DMS153 (cell line): ENCODE measurements around the gene DGUOK.

Experiments
- DNase-seq: peaks from one replicate; lab custom pipeline; 2025; lab: John Stamatoyannopoulos, UW

Gene DGUOK

GRCh38 chr2:73998451-73998850 is 71.8 kb downstream of the DGUOK start:
- DNase-seq: no peak

GRCh38 chr2:73998933-73999332 is 72.3 kb downstream of the DGUOK start:
- no peak for DNase-seq

DNA sequence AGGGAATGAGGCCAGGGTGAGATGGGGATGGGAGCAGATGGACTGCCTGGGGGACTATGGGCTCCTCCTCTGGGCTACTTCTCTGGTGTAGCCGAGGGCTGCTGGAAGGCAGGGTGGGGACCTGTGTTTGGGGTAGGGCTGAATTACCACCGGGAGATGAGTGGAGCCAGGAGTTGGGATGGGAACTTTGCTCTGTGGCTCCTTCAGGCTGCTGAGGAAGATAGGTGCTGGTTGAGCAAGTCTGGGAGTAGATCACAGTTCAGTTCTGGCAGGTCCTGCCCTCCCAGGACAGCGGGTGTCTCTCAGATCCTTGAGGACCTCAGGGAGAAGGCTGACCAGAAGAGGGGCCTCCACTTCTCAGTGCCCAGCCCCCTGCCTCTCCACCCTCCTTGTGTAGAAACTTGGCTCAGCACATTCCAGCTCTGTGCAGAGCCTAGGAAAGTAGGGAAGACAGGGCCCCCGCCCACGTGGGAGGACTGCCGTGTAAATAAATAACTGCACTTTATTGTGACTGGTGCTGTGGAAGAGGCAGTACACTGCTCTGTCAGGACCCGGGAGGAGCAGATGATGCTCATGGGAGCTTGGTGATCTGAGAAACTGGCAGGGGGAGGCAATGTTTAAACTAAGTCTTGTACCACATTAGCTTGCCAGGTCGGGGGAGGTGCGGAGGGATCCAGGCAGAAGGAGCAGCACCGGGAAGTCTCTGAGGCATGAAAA is 73.4 kb downstream of the DGUOK start:
- no peak for DNase-seq

DNA sequence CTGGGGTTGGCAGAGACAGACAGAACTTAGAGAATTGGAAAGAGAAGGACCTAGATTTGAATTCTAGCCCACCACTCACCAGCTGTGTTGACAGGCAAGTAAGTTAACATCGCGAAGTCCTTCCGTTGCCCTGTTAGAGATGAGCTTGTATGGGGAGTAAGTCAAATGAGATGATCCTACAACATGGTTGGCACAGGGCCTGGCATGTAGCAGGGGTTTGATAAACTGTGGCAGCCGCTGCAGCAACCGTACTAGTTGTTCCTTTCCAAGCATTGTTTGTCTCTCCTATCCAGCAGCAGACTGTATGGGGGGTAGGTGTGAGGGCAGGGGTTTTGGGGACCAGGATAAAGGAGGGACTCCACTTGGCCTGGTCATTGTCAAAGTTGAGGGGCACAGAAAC is 74.0 kb downstream of the DGUOK start:
- DNase-seq: no peak

DNA sequence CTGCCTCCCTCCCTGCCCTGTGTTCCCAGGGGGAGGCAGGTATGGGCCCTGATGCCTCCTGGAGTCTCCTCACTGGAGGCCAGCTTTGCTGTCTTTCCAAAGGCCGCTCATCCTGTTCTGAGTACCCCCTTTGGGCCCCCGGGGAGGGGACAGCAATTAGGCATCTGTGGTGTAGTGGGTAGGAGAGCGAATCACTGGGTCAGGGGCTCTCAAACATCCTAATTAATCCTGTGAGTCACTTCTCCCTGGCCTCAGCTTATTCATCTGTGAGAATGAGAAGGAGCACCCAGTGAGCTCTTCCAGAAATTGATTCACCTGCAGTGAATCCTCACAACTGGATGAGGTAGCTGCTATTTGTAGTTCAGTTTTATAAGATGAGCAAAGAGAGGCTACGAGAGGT is 74.4 kb downstream of the DGUOK start:
- no peak for DNase-seq

GRCh38 chr2:74001781-74002504 is 75.3 kb downstream of the DGUOK start:
- no peak for DNase-seq

DNA sequence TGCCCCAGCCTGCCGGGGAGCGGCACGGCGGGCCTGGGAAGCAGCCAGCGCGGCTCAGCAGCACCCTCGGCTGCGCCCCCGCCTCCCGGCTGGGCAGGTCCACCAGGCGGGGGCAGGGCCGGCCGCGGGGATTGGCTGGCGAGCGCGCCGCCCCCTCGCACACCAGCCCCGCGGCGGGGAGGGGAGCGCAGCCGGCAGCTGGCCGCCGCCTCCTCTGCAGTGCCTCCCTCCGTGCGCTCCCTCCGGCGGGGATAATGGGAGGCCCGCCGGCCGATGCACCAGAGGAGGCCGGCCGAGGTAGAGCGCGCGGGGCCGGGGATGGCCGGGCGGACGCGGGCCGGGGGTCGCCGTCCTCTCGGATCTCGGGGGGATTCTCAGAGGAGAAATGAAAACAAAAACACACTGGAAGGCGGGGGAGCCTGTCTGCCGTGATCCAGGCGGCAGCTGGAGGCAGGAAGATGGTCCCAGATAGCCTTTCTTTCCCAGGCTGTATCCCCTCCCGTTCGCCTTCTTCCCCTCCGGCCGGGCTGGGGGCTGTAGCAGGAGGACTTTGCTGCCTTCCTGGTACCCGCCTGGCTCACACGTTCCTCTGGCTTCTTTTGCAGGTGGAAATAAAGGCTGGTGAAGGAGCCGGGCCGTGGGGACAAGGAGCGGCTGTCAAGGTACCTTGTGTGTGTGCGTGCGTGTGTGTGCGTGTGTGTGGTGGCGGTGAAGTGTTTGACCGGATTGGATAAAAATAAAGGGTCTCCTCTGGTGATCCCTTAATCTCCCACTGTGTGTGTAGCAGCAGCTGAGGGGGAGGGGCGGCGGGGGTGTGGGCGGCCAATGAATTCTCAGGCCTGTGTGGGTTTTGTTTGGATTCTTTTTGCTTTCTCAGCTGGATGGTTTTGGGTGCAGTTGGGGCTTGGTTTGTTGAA is 76.1 kb downstream of the DGUOK start:
- peak; percentile 37 for DNase-seq

DNA sequence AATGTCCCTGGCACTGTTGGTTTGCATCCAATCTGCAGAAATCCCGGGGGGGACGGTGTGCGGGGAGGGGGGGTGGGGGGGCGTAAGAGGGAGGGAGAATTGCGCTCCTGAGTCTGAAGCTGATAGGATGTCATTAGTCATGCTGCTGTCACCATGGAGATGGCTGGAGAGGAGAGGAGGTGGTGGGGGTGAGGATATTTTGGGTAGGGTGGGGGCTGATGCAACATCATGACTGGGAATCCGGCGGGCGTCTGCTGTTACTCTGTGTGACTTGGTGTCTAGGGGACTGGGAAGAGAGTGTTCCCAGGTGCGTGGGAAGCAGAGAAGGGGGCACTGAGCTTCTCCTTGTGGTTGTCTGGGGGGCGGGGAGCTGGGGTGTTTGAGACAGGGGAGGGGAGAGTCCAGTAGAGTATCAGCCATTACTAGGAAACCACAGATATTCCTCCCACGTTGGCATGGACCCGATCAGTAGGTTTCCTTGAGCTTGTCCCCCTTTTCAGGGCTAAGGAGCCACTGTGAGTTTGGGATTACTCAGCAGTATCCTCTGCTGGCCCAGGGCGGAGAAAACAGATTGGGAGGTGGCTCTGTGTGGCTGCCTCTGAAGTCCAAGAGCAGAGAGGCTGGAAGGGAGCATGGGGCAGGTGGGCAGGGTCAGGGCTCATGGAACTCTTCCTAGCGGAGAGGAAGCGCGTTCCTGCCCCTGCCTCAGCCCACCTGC is 77.0 kb downstream of the DGUOK start:
- no peak for DNase-seq

DNA sequence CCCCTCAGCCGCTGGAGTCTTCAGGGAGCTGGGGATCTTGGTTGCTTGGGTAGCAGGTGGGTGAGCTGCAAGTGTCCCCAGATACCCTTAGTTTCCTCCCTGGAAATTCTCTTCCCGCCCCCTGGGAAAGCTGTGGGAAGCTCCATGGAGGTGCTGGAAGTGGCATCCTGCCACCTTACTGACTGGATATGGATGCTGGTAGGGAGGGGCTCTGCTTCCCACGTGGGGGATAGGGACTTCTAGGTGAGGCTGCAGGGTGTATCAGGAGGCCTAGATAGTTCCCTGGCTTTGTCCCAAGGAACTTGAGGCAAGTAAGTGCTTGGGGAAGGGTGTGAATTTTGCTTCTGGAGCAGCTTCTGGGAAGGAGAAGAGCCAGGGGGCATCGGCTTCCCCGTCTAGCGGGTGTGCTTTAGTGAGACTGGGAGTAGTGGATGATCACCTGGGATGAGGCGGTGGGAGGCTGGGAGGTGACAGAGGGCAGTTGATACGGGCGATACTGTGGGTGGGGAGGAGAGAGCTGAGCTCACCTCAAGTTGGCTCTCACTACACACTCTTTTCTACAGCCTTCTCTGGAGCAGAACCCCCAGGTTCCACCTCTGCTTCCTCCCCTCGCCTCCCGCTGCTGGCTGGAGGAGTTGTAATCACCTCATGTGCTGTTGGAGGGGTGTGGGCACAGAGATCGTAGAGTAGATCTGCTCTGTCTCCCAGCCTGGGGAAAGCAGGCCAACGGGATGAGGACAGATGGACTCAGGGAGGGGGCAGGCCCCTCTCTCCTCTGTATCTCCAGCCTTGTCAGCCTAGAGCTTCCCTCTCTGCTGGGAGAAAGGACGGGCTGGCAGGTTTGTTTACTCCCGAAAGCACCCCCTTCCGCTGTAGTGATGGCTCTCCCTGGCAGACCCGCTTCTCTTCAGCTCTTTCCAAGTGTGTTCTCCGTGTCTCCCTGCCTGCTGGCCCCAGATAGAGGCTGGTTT is 77.8 kb downstream of the DGUOK start:
- no peak for DNase-seq

DNA sequence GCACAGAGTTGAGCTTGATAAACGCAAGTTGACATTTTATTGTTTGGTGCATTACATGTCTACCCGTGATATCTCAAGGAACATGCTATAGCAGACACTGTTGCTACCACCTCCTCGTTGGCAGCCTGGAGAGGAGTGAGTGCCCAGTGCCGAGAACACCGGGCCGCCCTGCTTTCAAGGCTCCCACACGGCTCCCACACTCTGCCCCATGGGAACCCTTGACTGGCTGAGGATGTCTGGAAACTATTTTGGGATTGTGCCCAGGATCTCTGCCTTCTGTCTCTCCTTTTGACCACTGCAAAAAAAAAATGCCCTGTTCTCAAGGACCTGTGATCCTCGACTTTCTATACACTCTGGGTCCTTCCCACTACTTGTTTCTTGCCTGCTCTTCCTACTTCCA is 79.1 kb downstream of the DGUOK start:
- DNase-seq: no peak

DNA sequence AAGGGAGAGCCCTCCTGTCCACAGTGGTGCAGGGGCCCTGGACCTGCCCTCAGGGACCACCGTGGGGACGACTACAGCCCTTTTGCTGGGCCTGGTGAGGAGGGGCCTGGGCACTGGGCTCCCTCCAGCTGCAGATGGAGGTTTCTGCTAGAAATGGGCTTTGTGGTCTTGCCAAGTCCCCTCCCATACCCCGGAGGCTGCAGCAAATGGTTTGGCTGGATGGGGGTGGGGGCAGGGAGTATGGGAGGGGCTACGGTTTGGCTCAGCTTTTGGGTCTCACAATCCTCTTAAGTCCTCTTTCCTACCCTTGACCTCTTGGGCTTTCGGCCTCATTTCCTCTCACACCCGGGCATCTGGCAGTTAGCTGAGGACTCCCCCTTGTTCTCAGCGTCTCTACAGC is 79.8 kb downstream of the DGUOK start:
- DNase-seq: no peak

- DNase-seq: no peak
These were observed 80.4 kb downstream of the DGUOK start for GRCh38 chr2:74007121-74007520.

- no peak for DNase-seq
These were observed 81.0 kb downstream of the DGUOK start for GRCh38 chr2:74007711-74008110.
